Tibial artery (tissue), 4 donors: ENCODE measurements around the gene FSTL5.

ENCODE experiments used
- DNase-seq, 2 donors: peaks; one replicate each; pipeline ENCODE4 v3.0.0-alpha.2; 2019
- H3K27ac ChIP-seq, 2 donors: fragments of 200-600 bp; sonication (generic) in 1 of 2; 1 replicate in 1 of 2; 2 replicates in 1 of 2; pipeline ENCODE4 v1.5.1; 2018 to 2019; ENCODE audit warnings: mild to moderate bottlenecking in 1 of 2
- H3K27me3 ChIP-seq, 2 donors: fragments of 200-600 bp; sonication (generic) in 1 of 2; one replicate each; pipeline versions ENCODE4 v1.5.1 to v1.6.0; 2016 to 2019
- H3K36me3 ChIP-seq, 3 donors: fragments of 200-600 bp; sonication (generic) in 2 of 3; one replicate each; pipeline ENCODE4 v1.5.1; 2016 to 2019; ENCODE audit warnings: mild to moderate bottlenecking in 2 of 3
- H3K4me1 ChIP-seq, 4 donors: fragments of 200-600 bp; sonication (generic) in 2 of 4; 1 replicate in 3 of 4; 2 replicates in 1 of 4; pipeline ENCODE4 v1.5.1; 2016 to 2019
- H3K4me3 ChIP-seq, 2 donors: fragments of 200-600 bp; sonication (generic) in 1 of 2; 1 replicate in 1 of 2; 2 replicates in 1 of 2; pipeline ENCODE4 v1.5.1; 2018 to 2019; ENCODE audit warnings: mild to moderate bottlenecking in 2 of 2
- H3K9me3 ChIP-seq, 3 donors: fragments of 200-600 bp; sonication (generic) in 1 of 3; one replicate each; pipeline ENCODE4 v1.5.1; 2016 to 2019
- CTCF ChIP-seq, 2 experiments: fragments of 200-600 bp in 1 of 2; fragments of 450-650 bp in 1 of 2; IDR thresholded peaks; one replicate each; pipeline ENCODE4 v1.5.1; 2017 to 2019; ENCODE audit warnings: antibody characterized with exemption in 2 of 2, mild to moderate bottlenecking in 1 of 2, moderate library complexity in 1 of 2
- intact Hi-C: fragments of 100-400 bp; cut with DNase I; formaldehyde crosslinking; loops from one replicate; pipeline ENCODE4 v1.15.0; 2023; ENCODE audit warnings: low total_unique reads

FSTL5 gene

GRCh38 chr4:161505141-161505540, 658.7 kb downstream of the FSTL5 start:
- no peak overlapping the region for H3K27ac ChIP-seq
- intact Hi-C loops = no loop called here
- TF ChIP-seq CTCF (IDR thresholded peaks at IDR 0.05) = no peak
- no peaks in the 10 kb centered on the region for H3K4me1 ChIP-seq
- no peaks in the 10 kb centered on the region for H3K27me3 ChIP-seq
- no peak for DNase-seq
- no peaks in the 10 kb centered on the region for H3K9me3 ChIP-seq
- H3K4me3 ChIP-seq = no peak overlapping the region
- no peaks in the 10 kb centered on the region for H3K36me3 ChIP-seq

GRCh38 chr4:161498155-161498554, 665.6 kb downstream of the FSTL5 start:
- intact Hi-C loops = no loop called here
- H3K27me3 ChIP-seq = no peaks in the 10 kb centered on the region
- no peaks in the 10 kb centered on the region for H3K9me3 ChIP-seq
- H3K27ac ChIP-seq = no peak overlapping the region
- H3K4me3 ChIP-seq = no peak overlapping the region
- no peaks in the 10 kb centered on the region for H3K36me3 ChIP-seq
- TF ChIP-seq CTCF (IDR thresholded peaks at IDR 0.05) = no peak
- DNase-seq = no peak
- no peaks in the 10 kb centered on the region for H3K4me1 ChIP-seq

GRCh38 chr4:161486461-161486860, 677.3 kb downstream of the FSTL5 start:
- intact Hi-C loops = no loop called here
- Histone ChIP-seq H3K9me3 (no peaks in the 10 kb centered on the region), H3K36me3 (no peaks in the 10 kb centered on the region), H3K4me1 (no peaks in the 10 kb centered on the region), H3K4me3 (no peak overlapping the region), H3K27ac (no peak overlapping the region), H3K27me3 (no peaks in the 10 kb centered on the region)
- no peak for DNase-seq
- TF ChIP-seq CTCF (IDR thresholded peaks at IDR 0.05) = no peak

- H3K4me1 ChIP-seq = no peaks in the 10 kb centered on the region
- H3K4me3 ChIP-seq = no peak overlapping the region
- no peak for TF ChIP-seq CTCF (IDR thresholded peaks at IDR 0.05)
- H3K36me3 ChIP-seq = no peaks in the 10 kb centered on the region
- H3K9me3 ChIP-seq = peaks cover 0 to 3% (median 0%) of the 10 kb centered on the region in 3 donors
- no peak for DNase-seq
- intact Hi-C loops = no loop called here
- H3K27ac ChIP-seq = no peak overlapping the region
- H3K27me3 ChIP-seq = no peaks in the 10 kb centered on the region
Measured at GRCh38 chr4:161466316-161466715, 697.5 kb downstream of the FSTL5 start.

- TF ChIP-seq CTCF (IDR thresholded peaks at IDR 0.05) = no peak
- intact Hi-C loops = no loop called here
Measured at GRCh38 chr4:161463436-161463835, 700.4 kb downstream of the FSTL5 start.

GRCh38 chr4:161457906-161458305, 705.9 kb downstream of the FSTL5 start:
- TF ChIP-seq CTCF (IDR thresholded peaks at IDR 0.05) = no peak
- no peak overlapping the region for H3K27ac ChIP-seq
- no peak overlapping the region for H3K4me3 ChIP-seq
- H3K4me1 ChIP-seq = no peaks in the 10 kb centered on the region
- no peaks in the 10 kb centered on the region for H3K36me3 ChIP-seq
- intact Hi-C loops = no loop called here
- no peaks in the 10 kb centered on the region for H3K9me3 ChIP-seq
- no peaks in the 10 kb centered on the region for H3K27me3 ChIP-seq
- no peak for DNase-seq

More at GRCh38 chr4:161463436-161463835, 700.4 kb downstream of the FSTL5 start:
- Histone ChIP-seq H3K27ac (no peak overlapping the region), H3K27me3 (no peaks in the 10 kb centered on the region), H3K9me3 (no peaks in the 10 kb centered on the region), H3K36me3 (no peaks in the 10 kb centered on the region), H3K4me1 (no peaks in the 10 kb centered on the region), H3K4me3 (no peak overlapping the region)
- DNase-seq = no peak
